ENCODE data around the gene CCDC124. TPM values are rescaled to one million over a fixed set of nuclear protein-coding genes. Genes with fewer than 3 reads are reported as not detected.

Gene CCDC124
- total RNA-seq, 2 donors from 2014 or later: 45.2 to 122 TPM

DNA sequence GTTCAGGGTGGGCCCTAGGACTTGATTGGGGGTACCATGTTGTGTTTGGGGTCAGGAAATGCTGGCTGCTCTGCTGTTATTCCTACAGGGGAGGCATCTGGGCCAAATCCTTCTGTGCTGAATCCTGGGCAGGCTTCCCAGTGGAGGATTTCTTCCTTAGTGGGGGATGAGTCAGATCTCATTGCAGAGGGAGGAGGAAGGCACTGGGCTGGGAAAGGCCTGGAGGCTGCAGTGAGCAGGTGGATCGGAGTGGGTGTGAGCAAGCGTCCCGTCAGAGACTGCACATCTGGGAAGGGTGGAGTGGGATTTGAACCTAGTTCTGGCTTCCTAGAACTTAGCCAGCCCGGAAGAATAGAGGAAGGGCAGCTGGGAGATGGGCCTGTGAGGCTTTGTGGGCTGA lies 11.5 kb downstream of the CCDC124 start:
- no peak overlapping the region for H3K9ac ChIP-seq (ENCODE audit: low read depth in 2 of 2, low read length in 2 of 2)
- intact Hi-C loops (cut with DNase I): loop anchor here (2.0 kb wide), 1 partner anchor 50 kb away; no protein-coding TSS in a partner anchor
- no peak overlapping the region for H3K27ac ChIP-seq
- DNase-seq: no peak
- no peaks in the 10 kb centered on the region for H3K9me3 ChIP-seq
- H3K4me3 ChIP-seq: no peak overlapping the region
- H3K4me1 ChIP-seq: no peaks in the 10 kb centered on the region
- TF ChIP-seq, protein P1, sequence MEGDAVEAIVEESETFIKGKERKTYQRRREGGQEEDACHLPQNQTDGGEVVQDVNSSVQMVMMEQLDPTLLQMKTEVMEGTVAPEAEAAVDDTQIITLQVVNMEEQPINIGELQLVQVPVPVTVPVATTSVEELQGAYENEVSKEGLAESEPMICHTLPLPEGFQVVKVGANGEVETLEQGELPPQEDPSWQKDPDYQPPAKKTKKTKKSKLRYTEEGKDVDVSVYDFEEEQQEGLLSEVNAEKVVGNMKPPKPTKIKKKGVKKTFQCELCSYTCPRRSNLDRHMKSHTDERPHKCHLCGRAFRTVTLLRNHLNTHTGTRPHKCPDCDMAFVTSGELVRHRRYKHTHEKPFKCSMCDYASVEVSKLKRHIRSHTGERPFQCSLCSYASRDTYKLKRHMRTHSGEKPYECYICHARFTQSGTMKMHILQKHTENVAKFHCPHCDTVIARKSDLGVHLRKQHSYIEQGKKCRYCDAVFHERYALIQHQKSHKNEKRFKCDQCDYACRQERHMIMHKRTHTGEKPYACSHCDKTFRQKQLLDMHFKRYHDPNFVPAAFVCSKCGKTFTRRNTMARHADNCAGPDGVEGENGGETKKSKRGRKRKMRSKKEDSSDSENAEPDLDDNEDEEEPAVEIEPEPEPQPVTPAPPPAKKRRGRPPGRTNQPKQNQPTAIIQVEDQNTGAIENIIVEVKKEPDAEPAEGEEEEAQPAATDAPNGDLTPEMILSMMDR (IDR thresholded peaks at IDR 0.05): no peak
- peaks cover 8% of the 10 kb centered on the region for H3K27me3 ChIP-seq
- H3K36me3 ChIP-seq: no peaks in the 10 kb centered on the region

DNA sequence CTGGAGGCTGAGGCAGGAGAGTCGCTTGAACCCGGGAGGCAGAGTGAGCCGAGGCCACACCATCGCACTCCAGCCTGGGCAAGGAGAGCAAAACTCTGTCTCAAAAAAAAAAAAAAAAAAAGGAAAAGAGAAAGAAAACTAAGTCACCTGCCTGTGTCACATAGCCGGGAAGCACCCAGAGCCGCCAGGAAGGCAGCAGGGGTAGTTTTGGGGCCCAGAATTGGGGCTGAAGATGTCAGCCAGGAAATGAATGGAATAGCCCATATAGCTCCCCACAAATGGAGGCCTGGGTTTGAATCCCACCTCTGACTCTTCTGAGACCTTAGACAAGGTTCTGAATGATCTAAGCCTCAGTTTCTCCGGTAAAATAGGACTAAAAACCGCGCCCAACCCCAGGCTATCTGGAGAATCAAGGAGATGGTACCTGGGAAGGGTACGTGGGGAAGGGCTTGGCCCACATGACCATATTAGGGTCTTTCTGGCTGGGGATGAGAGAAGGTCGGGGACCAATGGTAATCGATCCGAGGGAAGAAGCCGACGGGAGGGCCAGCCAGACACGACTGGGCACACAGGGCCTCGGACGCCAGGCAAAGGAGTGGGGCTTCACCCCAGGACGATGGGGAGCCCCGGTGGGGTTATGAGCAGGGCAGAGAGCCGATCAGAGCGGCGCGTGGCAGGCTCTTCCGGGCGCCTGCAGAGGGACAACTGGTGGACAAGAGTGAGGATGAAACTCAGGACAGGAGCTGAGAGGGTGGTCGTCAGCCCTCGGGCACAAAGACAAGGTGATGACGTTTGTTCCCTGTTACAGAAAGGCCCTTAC lies 14.4 kb downstream of the CCDC124 start:
- Histone ChIP-seq H3K9me3 (no peaks in the 10 kb centered on the region), H3K4me3 (peak overlapping the region; percentile 67), H3K27ac (peak overlapping the region; percentile 11), H3K27me3 (peaks cover 36% of the 10 kb centered on the region), H3K4me1 (peaks cover 5% of the 10 kb centered on the region), H3K36me3 (no peaks in the 10 kb centered on the region), H3K9ac (ENCODE audit: low read depth in 2 of 2, low read length in 2 of 2) (peak overlapping the region; percentile 33 to 65)
- no peak for DNase-seq
- intact Hi-C loops (cut with DNase I): no loop called here
- TF ChIP-seq, protein P1 (IDR thresholded peaks at IDR 0.05): no peak

DNA sequence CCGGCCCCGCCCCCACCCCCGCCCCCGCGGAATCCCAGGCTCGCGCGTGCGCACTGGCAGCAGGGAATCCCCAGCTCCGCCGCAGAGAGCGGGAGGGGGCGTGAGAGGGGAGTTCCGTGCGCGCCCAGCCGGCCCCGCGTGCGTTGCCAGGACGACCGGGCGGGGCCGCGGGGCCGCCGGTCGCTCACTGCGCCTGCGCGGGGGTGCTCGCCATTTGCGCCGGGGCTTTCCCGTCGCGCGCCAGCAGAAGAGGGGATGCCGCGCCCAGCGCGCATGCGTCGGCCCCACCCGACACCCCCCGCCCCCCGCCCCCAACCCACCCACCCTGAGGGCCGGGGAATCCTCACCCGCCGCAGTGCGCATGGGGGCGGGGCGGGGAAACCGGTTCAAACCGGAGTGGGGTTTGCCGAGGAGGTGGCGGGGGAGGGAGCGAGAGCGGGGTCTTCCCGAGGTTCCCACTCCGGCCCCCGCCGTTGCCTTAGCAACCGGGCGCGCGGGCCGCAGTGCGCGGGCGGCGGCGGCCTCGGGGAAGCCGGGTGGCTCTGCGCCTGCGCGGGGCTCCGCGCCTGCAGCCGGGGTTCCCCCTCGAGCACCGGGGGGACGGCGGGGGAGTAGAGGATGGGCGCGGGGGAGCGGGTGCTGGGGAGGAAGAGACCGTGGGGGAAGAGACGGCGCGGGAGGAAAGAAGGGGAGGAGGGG lies 15.1 kb downstream of the CCDC124 start:
- Histone ChIP-seq H3K9ac (ENCODE audit: low read depth in 2 of 2, low read length in 2 of 2) (peak overlapping the region in 1 of 2 donors; percentile 59), H3K36me3 (no peaks in the 10 kb centered on the region), H3K27ac (peak overlapping the region; percentile 11), H3K4me1 (peaks cover 5% of the 10 kb centered on the region), H3K27me3 (peaks cover 44% of the 10 kb centered on the region), H3K4me3 (peak overlapping the region; percentile 67), H3K9me3 (no peaks in the 10 kb centered on the region)
- DNase-seq: peak; percentile 87
- TF ChIP-seq, protein P1 (IDR thresholded peaks at IDR 0.05): no peak
- intact Hi-C loops (cut with DNase I): no loop called here

DNA sequence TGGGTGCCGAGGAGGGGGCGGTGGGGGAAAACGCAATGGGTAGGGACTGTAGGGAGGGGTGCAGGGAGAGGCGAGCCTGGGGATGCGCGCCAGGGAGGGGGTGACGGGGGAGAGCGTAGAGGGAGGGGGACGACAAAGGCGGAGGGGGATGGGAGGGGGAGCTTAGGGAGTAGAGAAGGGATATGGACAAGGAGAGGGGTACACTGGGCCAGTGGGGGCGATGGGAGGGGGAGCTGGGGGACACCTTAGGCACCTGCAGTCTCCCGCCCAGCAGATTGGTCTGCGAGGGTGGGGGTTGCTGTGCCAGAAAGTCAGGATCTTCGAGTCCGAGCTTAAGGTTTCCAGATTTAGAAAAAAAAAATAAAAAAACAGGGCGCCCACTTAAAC lies 15.7 kb downstream of the CCDC124 start:
- Histone ChIP-seq H3K9ac (ENCODE audit: low read depth in 2 of 2, low read length in 2 of 2) (no peak overlapping the region), H3K9me3 (no peaks in the 10 kb centered on the region), H3K4me1 (peaks cover 5% of the 10 kb centered on the region), H3K4me3 (peak overlapping the region; percentile 67), H3K27ac (no peak overlapping the region), H3K27me3 (peaks cover 50% of the 10 kb centered on the region), H3K36me3 (no peaks in the 10 kb centered on the region)
- intact Hi-C loops (cut with DNase I): no loop called here
- TF ChIP-seq, protein P1 (IDR thresholded peaks at IDR 0.05): no peak
- no peak for DNase-seq

DNA sequence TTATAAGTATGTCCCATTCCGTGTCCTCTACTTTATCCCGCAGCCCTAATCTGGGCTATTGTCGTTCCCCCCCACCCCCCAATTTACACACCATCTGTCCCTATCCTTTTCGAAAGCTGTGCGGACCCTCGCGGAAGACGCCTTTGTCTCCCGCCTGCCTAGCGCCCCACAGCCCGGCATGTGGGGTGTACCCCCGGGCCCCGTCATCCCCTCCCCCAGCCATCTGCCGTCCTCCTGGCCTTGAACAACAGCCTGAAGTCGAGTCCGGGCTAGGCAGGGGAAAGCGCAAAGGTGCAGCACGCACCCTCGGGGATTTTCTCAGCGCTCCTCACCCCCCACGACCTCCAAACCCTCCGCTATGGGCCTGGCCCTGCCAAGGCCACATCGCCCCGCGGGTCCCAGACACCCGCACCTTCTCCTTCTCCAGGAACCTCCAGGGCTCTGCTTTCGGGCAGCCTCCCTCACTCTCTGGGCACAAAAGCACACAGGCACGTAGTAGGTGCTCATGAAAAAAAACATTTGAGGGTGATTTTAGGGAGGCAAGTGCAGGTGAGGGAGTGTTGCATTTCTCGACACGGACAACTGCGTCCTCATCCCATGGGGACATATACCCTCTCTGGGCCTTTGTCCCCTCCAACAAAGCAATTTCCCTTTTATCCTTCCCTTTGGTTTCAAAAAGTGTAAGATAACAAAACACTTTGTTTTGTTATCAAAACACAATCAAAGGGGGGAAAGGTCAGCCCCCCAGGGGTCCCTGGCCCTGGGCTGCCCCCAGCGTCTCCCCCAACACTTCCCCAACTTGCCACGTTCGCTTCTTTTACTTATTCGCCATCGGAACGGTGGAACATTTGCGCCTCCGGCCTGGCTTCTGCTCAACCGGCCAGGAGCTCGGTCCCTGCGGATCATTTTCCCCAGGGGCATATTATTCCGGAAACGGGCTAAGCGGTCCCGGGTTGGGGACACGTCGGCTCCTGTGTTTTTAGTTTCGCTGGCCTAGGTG lies 16.4 kb downstream of the CCDC124 start:
- no peak for DNase-seq
- Histone ChIP-seq H3K4me1 (peaks cover 5% of the 10 kb centered on the region), H3K27me3 (peaks cover 55% of the 10 kb centered on the region), H3K27ac (no peak overlapping the region), H3K9me3 (no peaks in the 10 kb centered on the region), H3K36me3 (no peaks in the 10 kb centered on the region), H3K4me3 (no peak overlapping the region), H3K9ac (ENCODE audit: low read depth in 2 of 2, low read length in 2 of 2) (no peak overlapping the region)
- intact Hi-C loops (cut with DNase I): no loop called here
- TF ChIP-seq, protein P1 (IDR thresholded peaks at IDR 0.05): no peak
